HFF-Myc (cell line): ENCODE data around the gene ACOX3.
A peak's percentile ranks its signal among the peaks of the same experiment; 100 is the strongest.
"Not testable (repeated sequence)": the region's sequence is repeated elsewhere in the genome, so short reads cannot be mapped to it uniquely, and the experiment has no call there.

Source experiments
- DNase-seq: peaks from one replicate; pipeline ENCODE4 v3.0.0-alpha.2; 2011; ENCODE audit warnings: low read depth; ENCODE audit errors: extremely low read depth
- H3K4me3 ChIP-seq: replicated peaks from 2 replicates; pipeline ENCODE4 v1.5.1; 2011; ENCODE audit warnings: low read depth, mild to moderate bottlenecking, control low read depth, low read length
- TF ChIP-seq, protein P1 (sequence below): IDR thresholded peaks from 2 replicates; pipeline ENCODE4 v1.5.1; 2012; ENCODE audit warnings: mild to moderate bottlenecking, low read depth, low read length, control low read depth; ENCODE audit errors: missing control alignments

Gene ACOX3

DNA sequence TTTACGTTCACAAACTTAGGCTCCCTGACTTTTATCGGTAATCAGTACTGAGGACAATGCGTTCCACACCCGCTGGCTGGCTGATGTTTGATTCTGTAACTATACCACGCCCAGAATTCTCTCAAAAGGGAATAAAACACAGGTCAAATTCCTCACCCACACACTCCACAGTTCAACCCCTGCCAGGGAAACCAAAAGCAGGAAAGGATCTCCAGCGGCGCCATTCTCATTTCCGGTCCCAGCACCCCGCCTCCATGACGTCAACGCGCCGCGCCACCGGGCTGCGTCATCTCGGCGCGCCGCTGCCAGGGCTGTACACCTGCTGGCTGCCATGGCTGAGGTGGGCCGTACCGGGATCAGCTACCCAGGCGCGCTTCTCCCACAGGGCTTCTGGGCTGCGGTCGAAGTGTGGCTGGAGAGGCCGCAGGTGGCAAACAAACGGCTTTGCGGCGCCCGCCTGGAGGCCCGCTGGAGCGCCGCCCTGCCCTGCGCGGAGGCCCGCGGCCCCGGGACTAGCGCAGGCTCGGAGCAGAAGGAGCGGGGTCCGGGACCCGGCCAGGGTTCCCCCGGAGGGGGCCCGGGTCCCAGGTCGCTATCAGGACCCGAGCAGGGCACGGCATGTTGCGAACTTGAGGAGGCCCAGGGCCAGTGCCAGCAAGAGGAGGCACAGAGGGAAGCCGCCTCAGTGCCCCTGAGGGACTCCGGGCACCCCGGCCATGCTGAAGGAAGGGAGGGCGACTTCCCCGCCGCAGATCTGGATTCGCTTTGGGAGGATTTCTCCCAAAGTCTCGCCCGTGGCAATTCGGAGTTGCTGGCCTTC, at the start of gene ACOX3, which contains the start of gene TRMT44:
ACOX3 (minus strand) TSS at position 232 of the 820 bp plus-strand sequence. CDS start 24,202 bp downstream, outside the sequence.
TRMT44 (plus strand) TSS at position 286 of the 820 bp plus-strand sequence; CDS start at position 332, 46 bp downstream.
- TF ChIP-seq, protein P1, sequence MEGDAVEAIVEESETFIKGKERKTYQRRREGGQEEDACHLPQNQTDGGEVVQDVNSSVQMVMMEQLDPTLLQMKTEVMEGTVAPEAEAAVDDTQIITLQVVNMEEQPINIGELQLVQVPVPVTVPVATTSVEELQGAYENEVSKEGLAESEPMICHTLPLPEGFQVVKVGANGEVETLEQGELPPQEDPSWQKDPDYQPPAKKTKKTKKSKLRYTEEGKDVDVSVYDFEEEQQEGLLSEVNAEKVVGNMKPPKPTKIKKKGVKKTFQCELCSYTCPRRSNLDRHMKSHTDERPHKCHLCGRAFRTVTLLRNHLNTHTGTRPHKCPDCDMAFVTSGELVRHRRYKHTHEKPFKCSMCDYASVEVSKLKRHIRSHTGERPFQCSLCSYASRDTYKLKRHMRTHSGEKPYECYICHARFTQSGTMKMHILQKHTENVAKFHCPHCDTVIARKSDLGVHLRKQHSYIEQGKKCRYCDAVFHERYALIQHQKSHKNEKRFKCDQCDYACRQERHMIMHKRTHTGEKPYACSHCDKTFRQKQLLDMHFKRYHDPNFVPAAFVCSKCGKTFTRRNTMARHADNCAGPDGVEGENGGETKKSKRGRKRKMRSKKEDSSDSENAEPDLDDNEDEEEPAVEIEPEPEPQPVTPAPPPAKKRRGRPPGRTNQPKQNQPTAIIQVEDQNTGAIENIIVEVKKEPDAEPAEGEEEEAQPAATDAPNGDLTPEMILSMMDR, result no peak
- peak; percentile 86 for DNase-seq
- peak within 1 kb of the TSS; percentile 99 for H3K4me3 ChIP-seq

DNA sequence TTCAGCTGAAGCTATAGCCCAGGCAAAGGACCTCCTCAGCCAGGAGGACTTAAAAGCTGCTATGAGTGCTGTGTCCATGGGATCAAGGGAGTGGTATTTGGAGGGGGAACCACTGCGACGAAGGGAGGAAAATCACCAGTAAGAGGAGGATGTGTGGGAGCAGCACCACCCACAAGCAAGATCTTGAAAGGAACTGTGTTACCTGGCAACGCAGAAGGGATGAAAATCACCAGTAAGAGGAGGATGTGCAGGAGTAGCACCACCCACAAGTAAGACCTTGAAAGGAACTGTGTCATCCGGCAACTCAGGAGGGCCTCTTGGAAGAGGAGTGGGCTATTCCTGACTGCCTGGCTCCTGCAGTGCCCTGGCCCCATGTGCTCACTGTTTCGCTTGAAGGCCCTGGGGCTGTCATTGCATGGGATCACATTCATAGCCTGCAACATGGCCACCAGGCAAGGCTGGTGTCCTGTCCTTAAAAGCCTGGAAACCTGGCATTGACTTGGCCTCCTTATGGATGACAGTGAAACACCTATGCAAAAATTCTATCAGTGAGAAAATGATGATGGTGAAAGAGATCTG, 48.4 kb upstream of the ACOX3 start:
- H3K4me3 ChIP-seq, result no peak overlapping the region
- TF ChIP-seq, protein P1, result no peak
- no peak for DNase-seq

DNA sequence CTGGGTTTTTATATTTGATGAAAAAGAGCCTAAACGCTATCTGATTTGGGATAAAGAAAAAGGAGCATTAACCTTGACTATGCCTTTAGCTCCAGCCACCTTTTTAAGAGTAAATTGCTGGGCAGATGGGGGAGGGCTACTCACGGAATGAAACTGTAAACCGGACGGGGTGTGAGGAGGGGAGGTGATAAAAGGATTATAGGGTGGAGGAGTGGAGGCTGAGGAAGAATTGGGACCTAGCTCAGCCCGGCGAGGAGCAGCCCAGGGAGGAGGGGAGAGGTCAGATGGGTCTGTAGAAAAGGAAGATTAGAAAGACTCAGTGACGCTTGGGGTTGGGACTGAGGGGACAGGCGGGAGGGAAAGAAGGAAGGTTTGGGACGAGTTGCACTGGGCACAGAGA, 46.1 kb upstream of the ACOX3 start:
- H3K4me3 ChIP-seq, DNase-seq: not testable (repeated sequence)

DNA sequence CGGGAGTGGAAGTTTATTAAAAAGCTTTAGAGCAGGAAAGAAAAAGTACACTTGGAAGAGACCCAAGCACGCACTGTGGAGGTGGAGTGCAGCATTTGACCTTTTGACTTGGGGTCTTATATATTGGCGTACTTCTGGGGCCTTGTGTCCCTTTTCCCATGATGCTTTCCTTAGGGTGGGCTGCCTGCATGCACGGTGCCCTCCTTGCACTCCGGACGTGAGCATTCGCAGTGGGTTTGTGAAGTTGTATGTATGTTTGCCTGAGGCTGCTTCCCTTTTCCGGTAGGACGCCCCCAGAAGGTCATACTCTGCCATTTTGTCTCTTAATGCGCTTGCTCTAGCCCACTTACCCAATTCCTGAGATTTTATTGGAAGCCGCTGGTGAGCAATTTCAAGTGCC, 39.7 kb upstream of the ACOX3 start:
- TF ChIP-seq, protein P1, result no peak
- no peak overlapping the region for H3K4me3 ChIP-seq
- no peak for DNase-seq

DNA sequence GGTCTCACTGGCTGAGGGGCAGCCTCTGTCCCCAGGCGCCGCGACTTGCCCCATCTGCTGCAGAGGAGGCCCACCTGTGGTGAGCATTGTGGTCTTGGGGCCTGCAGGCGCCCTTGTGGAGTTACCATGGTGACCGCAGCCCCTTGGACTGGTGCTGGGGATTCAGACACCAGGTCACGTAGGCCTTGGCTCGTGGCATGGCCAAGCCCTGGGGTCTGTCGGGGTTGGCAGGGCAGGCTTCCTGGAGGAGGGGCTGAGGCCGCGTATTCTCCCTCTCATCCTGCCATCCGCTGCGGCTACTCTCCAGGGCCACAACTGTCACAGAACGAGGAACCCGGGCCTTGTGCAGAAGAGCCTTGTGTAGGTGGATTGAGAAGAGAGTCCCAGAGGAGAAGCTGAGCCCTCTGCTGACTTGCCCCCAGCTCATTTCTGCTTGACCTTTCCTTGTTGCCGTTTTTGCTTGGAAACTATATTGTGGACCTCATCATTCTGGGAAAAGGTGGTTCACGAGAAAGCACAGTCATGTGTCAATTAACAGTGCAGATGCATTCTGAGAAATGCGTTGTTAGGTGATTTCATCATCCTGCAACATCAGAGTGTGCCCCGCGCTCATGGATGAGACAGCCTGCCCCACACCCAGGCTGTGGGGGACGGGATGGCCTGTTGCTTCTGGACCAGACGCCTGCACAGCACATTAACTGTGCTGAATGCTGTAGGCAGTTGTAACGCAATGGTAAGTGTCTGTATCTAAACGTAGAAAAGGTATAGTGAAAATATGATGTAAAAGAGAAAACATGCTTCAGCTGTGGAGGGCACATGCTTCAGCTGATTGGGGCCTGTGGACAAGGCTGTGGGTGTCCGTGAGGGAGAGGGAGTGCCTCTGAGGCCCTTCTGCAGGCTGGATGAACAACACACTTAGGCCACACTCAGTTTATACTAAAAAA, 38.5 kb upstream of the ACOX3 start:
- TF ChIP-seq, protein P1, result no peak
- no peak overlapping the region for H3K4me3 ChIP-seq
- DNase-seq, result no peak

DNA sequence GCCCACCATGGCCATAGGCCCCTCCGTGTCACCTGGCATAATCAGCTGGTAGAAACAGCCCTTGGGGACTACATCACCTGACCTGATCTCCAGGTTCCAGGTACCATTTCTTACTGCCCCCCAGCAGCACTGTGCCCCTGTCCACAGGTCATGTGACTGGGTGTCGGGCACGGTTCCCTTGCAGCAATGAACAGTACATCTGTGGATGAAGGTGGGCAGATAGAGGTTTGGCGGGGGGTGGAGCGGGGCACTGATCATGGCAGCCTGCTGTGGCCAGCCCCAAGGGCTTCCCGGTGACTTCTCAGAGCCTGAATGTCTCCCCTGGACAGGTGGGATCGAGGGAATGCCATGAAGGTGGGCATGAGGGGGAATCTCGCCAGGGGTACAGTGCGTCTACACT, 37.8 kb upstream of the ACOX3 start:
- TF ChIP-seq, protein P1, result no peak
- DNase-seq, result no peak
- no peak overlapping the region for H3K4me3 ChIP-seq
